Hepatocyte (in vitro differentiated cells): ENCODE measurements around the gene OR4S2.

Experiments used
- EZH2 ChIP-seq: fragments of 200-600 bp; sonication (generic); IDR thresholded peaks from 2 replicates; pipeline ENCODE4 v1.6.1; 2016; ENCODE audit warnings: antibody characterized with exemption, mild to moderate bottlenecking, borderline replicate concordance
- TF ChIP-seq, protein P1 (sequence below): fragments of 200-600 bp; sonication (generic); IDR thresholded peaks from 2 replicates; pipeline ENCODE4 v1.5.1; 2016; ENCODE audit warnings: antibody characterized with exemption, mild to moderate bottlenecking; ENCODE audit not compliant: poor library complexity

DNA sequence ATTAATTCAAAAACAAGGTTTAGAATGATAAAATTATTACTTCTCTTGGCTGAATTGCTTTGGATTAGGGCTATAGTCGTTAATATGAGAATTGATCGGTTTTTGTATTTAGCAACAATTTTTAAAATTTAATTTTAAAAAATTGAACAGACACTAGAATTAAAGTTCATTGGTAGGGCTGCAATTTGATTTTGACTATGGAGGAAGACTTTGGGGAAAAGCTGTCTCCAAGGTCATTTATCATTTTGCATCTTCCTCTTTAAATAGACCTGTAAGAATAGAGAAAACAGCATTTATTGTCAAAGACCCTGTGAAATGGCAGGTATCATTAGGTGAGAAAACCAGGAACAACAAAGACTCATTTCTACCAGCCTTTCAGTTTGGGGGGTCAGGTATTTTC is at the start of gene OR4S2:
- TF ChIP-seq, protein P1, sequence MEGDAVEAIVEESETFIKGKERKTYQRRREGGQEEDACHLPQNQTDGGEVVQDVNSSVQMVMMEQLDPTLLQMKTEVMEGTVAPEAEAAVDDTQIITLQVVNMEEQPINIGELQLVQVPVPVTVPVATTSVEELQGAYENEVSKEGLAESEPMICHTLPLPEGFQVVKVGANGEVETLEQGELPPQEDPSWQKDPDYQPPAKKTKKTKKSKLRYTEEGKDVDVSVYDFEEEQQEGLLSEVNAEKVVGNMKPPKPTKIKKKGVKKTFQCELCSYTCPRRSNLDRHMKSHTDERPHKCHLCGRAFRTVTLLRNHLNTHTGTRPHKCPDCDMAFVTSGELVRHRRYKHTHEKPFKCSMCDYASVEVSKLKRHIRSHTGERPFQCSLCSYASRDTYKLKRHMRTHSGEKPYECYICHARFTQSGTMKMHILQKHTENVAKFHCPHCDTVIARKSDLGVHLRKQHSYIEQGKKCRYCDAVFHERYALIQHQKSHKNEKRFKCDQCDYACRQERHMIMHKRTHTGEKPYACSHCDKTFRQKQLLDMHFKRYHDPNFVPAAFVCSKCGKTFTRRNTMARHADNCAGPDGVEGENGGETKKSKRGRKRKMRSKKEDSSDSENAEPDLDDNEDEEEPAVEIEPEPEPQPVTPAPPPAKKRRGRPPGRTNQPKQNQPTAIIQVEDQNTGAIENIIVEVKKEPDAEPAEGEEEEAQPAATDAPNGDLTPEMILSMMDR: no peak
- TF ChIP-seq EZH2: no peak
